CD14-positive monocyte (primary cell): ENCODE results near the gene OXTR. TPM values are rescaled to one million over a fixed set of nuclear protein-coding genes. Genes with fewer than 3 reads are reported as not detected.

Experiments used
- DNase-seq, 3 donors: peaks; one replicate each; pipeline ENCODE4 v3.0.0-alpha.2; 2011 to 2022
- H2AFZ ChIP-seq: 2 replicates; pipeline ENCODE4 v1.6.0; 2012; ENCODE audit warnings: mild to moderate bottlenecking, low read depth, low read length, inconsistent platforms; ENCODE audit not compliant: insufficient read depth, poor library complexity, severe bottlenecking
- H3K27ac ChIP-seq, 2 donors: 1 replicate in 1 of 2; 2 replicates in 1 of 2; pipeline ENCODE4 v1.5.1; 2012 to 2013; ENCODE audit warnings: low read length in 2 of 2, control low read depth in 1 of 2, inconsistent platforms in 1 of 2, low read depth in 1 of 2, mild to moderate bottlenecking in 1 of 2
- H3K27me3 ChIP-seq, 2 donors: one replicate each; pipeline versions ENCODE4 v1.6.0 to v1.6.1; 2011 to 2013; ENCODE audit warnings: low read length in 2 of 2; ENCODE audit not compliant: control insufficient read depth in 2 of 2, insufficient read depth in 2 of 2
- H3K36me3 ChIP-seq, 2 donors: replicated peaks in 1 of 2; 1 replicate in 1 of 2; 2 replicates in 1 of 2; pipeline versions ENCODE4 v1.5.1 to v1.6.1; 2012 to 2013; ENCODE audit warnings: low read length in 2 of 2, control low read depth in 1 of 2, inconsistent platforms in 1 of 2, mild to moderate bottlenecking in 1 of 2; ENCODE audit not compliant: insufficient read depth in 2 of 2, control insufficient read depth in 1 of 2
- H3K4me1 ChIP-seq, 2 donors: 1 replicate in 1 of 2; 2 replicates in 1 of 2; pipeline versions ENCODE4 v1.5.1 to v1.6.1; 2012 to 2013; ENCODE audit warnings: low read length in 2 of 2, control low read depth in 1 of 2, inconsistent platforms in 1 of 2, mild to moderate bottlenecking in 1 of 2, moderate library complexity in 1 of 2; ENCODE audit not compliant: insufficient read depth in 2 of 2, control insufficient read depth in 1 of 2
- H3K4me2 ChIP-seq: replicated peaks from 2 replicates; pipeline ENCODE3; 2012; ENCODE audit warnings: low read length, moderate library complexity, mild to moderate bottlenecking; ENCODE audit not compliant: poor library complexity, severe bottlenecking; ENCODE audit errors: extremely low read depth
- H3K4me3 ChIP-seq, 3 experiments: fragments of 200-600 bp in 1 of 3; sonication (generic) in 1 of 3; replicated peaks in 1 of 3; 1 replicate in 2 of 3; 2 replicates in 1 of 3; pipeline ENCODE4 v1.5.1; 2011 to 2013; ENCODE audit warnings: low read length in 3 of 3, mild to moderate bottlenecking in 3 of 3, control low read depth in 2 of 3, low read depth in 2 of 3, inconsistent platforms in 1 of 3, moderate library complexity in 1 of 3
- H3K79me2 ChIP-seq: 2 replicates; pipeline ENCODE4 v1.6.0; 2012; ENCODE audit warnings: mild to moderate bottlenecking, control low read depth, inconsistent platforms, low read length, moderate library complexity; ENCODE audit not compliant: insufficient read depth
- H3K9ac ChIP-seq: 2 replicates; pipeline ENCODE4 v1.6.0; 2017; ENCODE audit warnings: low read length, mild to moderate bottlenecking; ENCODE audit not compliant: insufficient read depth, poor library complexity, severe bottlenecking
- H3K9me3 ChIP-seq, 2 donors: replicated peaks in 1 of 2; 1 replicate in 1 of 2; 2 replicates in 1 of 2; pipeline versions ENCODE4 v1.5.1 to v1.6.1; 2012 to 2013; ENCODE audit warnings: low read length in 2 of 2, control low read depth in 1 of 2; ENCODE audit not compliant: control insufficient read depth in 1 of 2, insufficient read depth in 1 of 2
- H4K20me1 ChIP-seq: 2 replicates; pipeline ENCODE4 v1.6.0; 2012; ENCODE audit warnings: mild to moderate bottlenecking, low read length, control low read depth, moderate library complexity; ENCODE audit not compliant: insufficient read depth
- H3K27ac Mint-ChIP-seq, 7 donors: one replicate each; pipeline ENCODE4 v1.8.0; 2020; ENCODE audit warnings: mild to moderate bottlenecking in 7 of 7, mixed read lengths in 7 of 7, moderate library complexity in 6 of 7, inconsistent platforms in 2 of 7
- H3K27me3 Mint-ChIP-seq, 3 donors: one replicate each; pipeline ENCODE4 v1.8.0; 2021 to 2022; ENCODE audit warnings: low read depth in 3 of 3, mild to moderate bottlenecking in 3 of 3, mixed read lengths in 3 of 3, moderate library complexity in 3 of 3, inconsistent platforms in 1 of 3
- H3K36me3 Mint-ChIP-seq, 2 donors: one replicate each; pipeline ENCODE4 v1.8.0; 2020; ENCODE audit warnings: mixed read lengths in 2 of 2, inconsistent platforms in 1 of 2, mild to moderate bottlenecking in 1 of 2
- H3K4me1 Mint-ChIP-seq: one replicate; pipeline ENCODE4 v1.8.0; 2020; ENCODE audit warnings: mild to moderate bottlenecking, mixed read lengths
- H3K4me3 Mint-ChIP-seq, 2 donors: one replicate each; pipeline ENCODE4 v1.8.0; 2020; ENCODE audit warnings: mild to moderate bottlenecking in 2 of 2, mixed read lengths in 2 of 2, moderate library complexity in 1 of 2
- H3K9me3 Mint-ChIP-seq, 7 donors: one replicate each; pipeline ENCODE4 v1.8.0; 2020 to 2022; ENCODE audit warnings: mixed read lengths in 7 of 7, mild to moderate bottlenecking in 6 of 7, moderate library complexity in 6 of 7, inconsistent platforms in 2 of 7
- WGBS: methylation state at CpG from one replicate; pipeline ENCODE4 v1.1.5; 2013; ENCODE audit warnings: missing lambda C conversion rate; ENCODE audit not compliant: insufficient coverage; 5-methylcytosine and 5-hydroxymethylcytosine counted together
- intact Hi-C, 2 donors: fragments of 100-400 bp; cut with micrococcal nuclease; formaldehyde crosslinking; loops; one replicate each; pipeline versions ENCODE4 v1.15.0 to v1.15.1; 2023
- polyA plus RNA-seq, 3 donors: library from polyadenylated mRNA; depleted of rRNA in 1 of 3; unstranded in 2 of 3; stranded (reverse) in 1 of 3; fragments of 300-500 nt in 2 of 3; fragments of >200 nt in 1 of 3; fragmentation: Illumina TruSeq in 2 of 3; gene quantifications; 1 replicate in 2 of 3; 2 replicates in 1 of 3; pipeline ENCODE4 v1.2.3, GENCODE V29; 2012 to 2021
- TF ChIP-seq, protein P1 (sequence below): fragments of 200-600 bp; IDR thresholded peaks from one replicate; pipeline ENCODE4 v1.8.0; 2022; ENCODE audit warnings: antibody characterized with exemption, mild to moderate bottlenecking

Gene OXTR
- polyA plus RNA-seq, 3 donors = 0.03 to 0.07 TPM; not detected in 1

DNA sequence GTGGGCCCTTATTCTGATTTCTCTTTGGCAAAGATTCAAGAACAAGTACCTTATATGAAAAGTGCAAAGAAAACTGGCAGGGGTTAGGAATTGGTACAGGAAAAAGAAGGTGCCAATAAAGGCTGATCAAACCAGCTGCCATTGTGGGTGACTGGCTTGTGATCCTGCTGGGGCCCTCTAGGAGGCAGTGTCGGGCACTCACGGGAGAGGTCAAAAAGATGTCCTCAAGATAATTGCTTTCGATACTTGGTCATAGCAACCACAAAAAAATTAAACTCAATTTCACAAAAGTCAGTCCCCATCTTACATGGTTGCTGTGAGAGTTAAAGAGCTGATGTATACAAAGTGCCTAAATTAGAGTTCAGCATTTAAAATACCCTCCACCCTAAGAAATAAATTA is 66.9 kb downstream of the OXTR start:
- Mint-ChIP-seq H3K4me1 (no peaks in the 10 kb centered on the region), H3K9me3 (peaks cover 5 to 39% (median 11%) of the 10 kb centered on the region in 7 donors), H3K27ac (no peak overlapping the region), H3K4me3 (no peak overlapping the region), H3K27me3 (peaks cover 0 to 2% (median 0%) of the 10 kb centered on the region in 3 donors), H3K36me3 (no peaks in the 10 kb centered on the region)
- no peaks in the 10 kb centered on the region for H3K27me3 ChIP-seq
- no peaks in the 10 kb centered on the region for H3K4me1 ChIP-seq
- H3K79me2 ChIP-seq = no peaks in the 10 kb centered on the region
- no peak overlapping the region for H3K4me3 ChIP-seq
- TF ChIP-seq, protein P1, sequence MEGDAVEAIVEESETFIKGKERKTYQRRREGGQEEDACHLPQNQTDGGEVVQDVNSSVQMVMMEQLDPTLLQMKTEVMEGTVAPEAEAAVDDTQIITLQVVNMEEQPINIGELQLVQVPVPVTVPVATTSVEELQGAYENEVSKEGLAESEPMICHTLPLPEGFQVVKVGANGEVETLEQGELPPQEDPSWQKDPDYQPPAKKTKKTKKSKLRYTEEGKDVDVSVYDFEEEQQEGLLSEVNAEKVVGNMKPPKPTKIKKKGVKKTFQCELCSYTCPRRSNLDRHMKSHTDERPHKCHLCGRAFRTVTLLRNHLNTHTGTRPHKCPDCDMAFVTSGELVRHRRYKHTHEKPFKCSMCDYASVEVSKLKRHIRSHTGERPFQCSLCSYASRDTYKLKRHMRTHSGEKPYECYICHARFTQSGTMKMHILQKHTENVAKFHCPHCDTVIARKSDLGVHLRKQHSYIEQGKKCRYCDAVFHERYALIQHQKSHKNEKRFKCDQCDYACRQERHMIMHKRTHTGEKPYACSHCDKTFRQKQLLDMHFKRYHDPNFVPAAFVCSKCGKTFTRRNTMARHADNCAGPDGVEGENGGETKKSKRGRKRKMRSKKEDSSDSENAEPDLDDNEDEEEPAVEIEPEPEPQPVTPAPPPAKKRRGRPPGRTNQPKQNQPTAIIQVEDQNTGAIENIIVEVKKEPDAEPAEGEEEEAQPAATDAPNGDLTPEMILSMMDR = no peak
- DNase-seq = no peak
- H3K27ac ChIP-seq = no peak overlapping the region
- no peaks in the 10 kb centered on the region for H3K36me3 ChIP-seq
- no peaks in the 10 kb centered on the region for H4K20me1 ChIP-seq
- H2AFZ ChIP-seq = no peak overlapping the region
- intact Hi-C loops = no loop called here
- H3K9ac ChIP-seq = no peak overlapping the region
- no CpG with 5 or more reads among the region's 3 CpGs for WGBS
- no peak overlapping the region for H3K4me2 ChIP-seq
- peaks cover 14 to 27% of the 10 kb centered on the region in 2 donors for H3K9me3 ChIP-seq

Other genes starting within 250 kb of the OXTR start
- gene SSUH2, start 124.8 kb downstream of the OXTR start, polyA plus RNA-seq = not detected
- not detected for gene CAV3, start 35.8 kb downstream of the OXTR start, polyA plus RNA-seq
- 1 to 10 TPM; 1.9 to 6.9 (median 5.1) TPM for gene RAD18, start 193.9 kb upstream of the OXTR start, polyA plus RNA-seq